Measurements from ENCODE around the gene UVRAG.

UVRAG gene

GRCh38 chr11:76181371-76181770, 366.4 kb downstream of the UVRAG start:
- no peak for TF ChIP-seq Cebpa-rat (IDR thresholded peaks at IDR 0.05)
- no peak overlapping the region for H3K4me2 ChIP-seq
- no peak overlapping the region for H3K4me3 ChIP-seq
- no peaks in the 10 kb centered on the region for H3K9me3 ChIP-seq
- no peak overlapping the region for H3K27ac ChIP-seq
- H3K36me3 ChIP-seq = no peaks in the 10 kb centered on the region
- no peaks in the 10 kb centered on the region for H4K20me1 ChIP-seq
- no peak overlapping the region for H3K9ac ChIP-seq
- H3K27me3 ChIP-seq = no peaks in the 10 kb centered on the region
- H3K4me1 ChIP-seq = peaks cover 31% of the 10 kb centered on the region

GRCh38 chr11:76184551-76184993, 369.6 kb downstream of the UVRAG start:
- Histone ChIP-seq H3K27ac (peak overlapping the region; percentile 37; the same call in 1 of the 2 replicates), H3K4me3 (no peak overlapping the region), H3K9ac (no peak overlapping the region), H4K20me1 (no peaks in the 10 kb centered on the region), H3K4me1 (peaks cover 23% of the 10 kb centered on the region), H3K36me3 (no peaks in the 10 kb centered on the region), H3K9me3 (peaks cover 11% of the 10 kb centered on the region), H3K4me2 (peak overlapping the region; percentile 65), H3K27me3 (no peaks in the 10 kb centered on the region)
- TF ChIP-seq Cebpa-rat (IDR thresholded peaks at IDR 0.05) = no peak

- Histone ChIP-seq H3K4me1 (peaks cover 26% of the 10 kb centered on the region), H4K20me1 (no peaks in the 10 kb centered on the region), H3K9me3 (peaks cover 13% of the 10 kb centered on the region), H3K27ac (no peak overlapping the region), H3K4me2 (peak overlapping the region; percentile 65; the same call in 1 of the 2 replicates), H3K9ac (no peak overlapping the region), H3K27me3 (no peaks in the 10 kb centered on the region), H3K4me3 (no peak overlapping the region), H3K36me3 (no peaks in the 10 kb centered on the region)
- no peak for TF ChIP-seq Cebpa-rat (IDR thresholded peaks at IDR 0.05)
These were observed 370.5 kb downstream of the UVRAG start for GRCh38 chr11:76185511-76185910.

- Histone ChIP-seq H4K20me1 (no peaks in the 10 kb centered on the region), H3K27me3 (no peaks in the 10 kb centered on the region), H3K27ac (no peak overlapping the region), H3K9ac (no peak overlapping the region), H3K4me3 (no peak overlapping the region), H3K36me3 (no peaks in the 10 kb centered on the region), H3K4me1 (peaks cover 26% of the 10 kb centered on the region), H3K9me3 (peaks cover 13% of the 10 kb centered on the region), H3K4me2 (no peak overlapping the region)
- TF ChIP-seq Cebpa-rat (IDR thresholded peaks at IDR 0.05) = no peak
These were observed 371.0 kb downstream of the UVRAG start for GRCh38 chr11:76185931-76186401.

- Histone ChIP-seq H3K27me3 (no peaks in the 10 kb centered on the region), H3K4me2 (no peak overlapping the region), H3K36me3 (no peaks in the 10 kb centered on the region), H3K4me3 (no peak overlapping the region), H3K27ac (no peak overlapping the region), H4K20me1 (no peaks in the 10 kb centered on the region), H3K4me1 (peaks cover 26% of the 10 kb centered on the region), H3K9ac (no peak overlapping the region), H3K9me3 (peaks cover 13% of the 10 kb centered on the region)
- no peak for TF ChIP-seq Cebpa-rat (IDR thresholded peaks at IDR 0.05)
These were observed 371.8 kb downstream of the UVRAG start for GRCh38 chr11:76186776-76187279.

- Histone ChIP-seq H3K4me2 (no peak overlapping the region), H3K27ac (no peak overlapping the region), H4K20me1 (no peaks in the 10 kb centered on the region), H3K27me3 (no peaks in the 10 kb centered on the region), H3K9ac (no peak overlapping the region), H3K9me3 (peaks cover 13% of the 10 kb centered on the region), H3K36me3 (no peaks in the 10 kb centered on the region), H3K4me1 (peaks cover 26% of the 10 kb centered on the region), H3K4me3 (no peak overlapping the region)
- no peak for TF ChIP-seq Cebpa-rat (IDR thresholded peaks at IDR 0.05)
These were observed 373.9 kb downstream of the UVRAG start for GRCh38 chr11:76188873-76189272.

- Histone ChIP-seq H3K9ac (no peak overlapping the region), H3K27me3 (no peaks in the 10 kb centered on the region), H4K20me1 (no peaks in the 10 kb centered on the region), H3K36me3 (no peaks in the 10 kb centered on the region), H3K4me1 (peaks cover 20% of the 10 kb centered on the region), H3K27ac (no peak overlapping the region), H3K4me3 (no peak overlapping the region), H3K4me2 (peak overlapping the region; percentile 37), H3K9me3 (peaks cover 13% of the 10 kb centered on the region)
- TF ChIP-seq Cebpa-rat (IDR thresholded peaks at IDR 0.05) = no peak
These were observed 374.7 kb downstream of the UVRAG start for GRCh38 chr11:76189682-76190081.

- Histone ChIP-seq H3K27ac (no peak overlapping the region), H3K4me3 (no peak overlapping the region), H3K9ac (no peak overlapping the region), H3K4me1 (peaks cover 13% of the 10 kb centered on the region), H3K27me3 (no peaks in the 10 kb centered on the region), H3K9me3 (peaks cover 13% of the 10 kb centered on the region), H3K4me2 (0 out of 2 replicates have a peak overlapping the region, but pooled peaks have one; percentile 37), H4K20me1 (no peaks in the 10 kb centered on the region), H3K36me3 (no peaks in the 10 kb centered on the region)
- no peak for TF ChIP-seq Cebpa-rat (IDR thresholded peaks at IDR 0.05)
These were observed 375.4 kb downstream of the UVRAG start for GRCh38 chr11:76190376-76190775.

Measured in BLaER1 (cell line).